ENCODE data around the gene TRAM2. TPM values are rescaled to one million over a fixed set of nuclear protein-coding genes. Genes with fewer than 3 reads are reported as not detected.

Gene TRAM2
- total RNA-seq, 5 donors from 2014 or later (not counting 1 experiment from before 2014, with no cell fraction given): 8.8 to 12.1 (median 9.3) TPM

DNA sequence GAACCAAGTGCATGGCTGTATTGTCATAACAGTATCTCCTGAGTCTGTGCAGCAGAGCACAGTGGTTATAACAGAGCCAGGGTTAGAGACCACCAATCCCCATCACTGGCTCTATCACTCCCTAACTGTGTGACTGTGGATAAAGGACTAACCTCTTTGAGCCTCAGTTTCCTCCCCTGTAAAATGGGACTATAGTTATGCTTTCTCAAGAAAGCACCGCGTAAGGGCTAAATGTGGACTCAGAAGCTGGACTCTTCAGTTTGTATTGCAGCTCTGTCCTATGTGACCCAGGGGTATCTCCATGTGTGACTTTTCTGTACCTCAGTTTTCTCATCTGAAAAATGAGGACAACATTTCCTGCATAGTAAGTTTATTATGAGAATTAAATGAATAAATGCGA, 59.9 kb downstream of the TRAM2 start:
- Histone ChIP-seq H3K36me3 (ENCODE audit: control insufficient read depth in 2 of 2, extremely low read depth in 1 of 2, insufficient read depth in 1 of 2, low read length in 1 of 2) (peaks cover 19 to 25% of the 10 kb centered on the region in 2 donors), H3K4me3 (ENCODE audit: control insufficient read depth in 1 of 2, extremely low read depth in 1 of 2, low read length in 1 of 2) (no peak overlapping the region), H3K4me1 (ENCODE audit: control insufficient read depth in 1 of 2, extremely low read depth in 1 of 2, insufficient read depth in 2 of 2, low read length in 2 of 2) (no peaks in the 10 kb centered on the region), H3K27me3 (replicated peaks in 1 of 2; ENCODE audit: control insufficient read depth in 2 of 2, extremely low read depth in 1 of 2, insufficient read depth in 2 of 2, low read length in 1 of 2) (no peaks in the 10 kb centered on the region), H3K9me3 (no peaks in the 10 kb centered on the region), H3K27ac (ENCODE audit: low read length) (no peak overlapping the region)
- ATAC-seq (replicated peaks in 1 of 4): no peak
- Mint-ChIP-seq H3K4me1 (peaks cover 0 to 2% (median 0%) of the 10 kb centered on the region in 3 donors), H3K27me3 (no peaks in the 10 kb centered on the region), H3K4me3 (no peak overlapping the region), H3K9me3 (no peaks in the 10 kb centered on the region), H3K36me3 (peaks cover 52% of the 10 kb centered on the region), H3K27ac (no peak overlapping the region)
- ChIA-PET POLR2A (no interaction called here), CTCF (no interaction called here)
- no peak for DNase-seq
- no CpG with 5 or more reads among the region's 3 CpGs for WGBS (ENCODE audit: insufficient coverage)

DNA sequence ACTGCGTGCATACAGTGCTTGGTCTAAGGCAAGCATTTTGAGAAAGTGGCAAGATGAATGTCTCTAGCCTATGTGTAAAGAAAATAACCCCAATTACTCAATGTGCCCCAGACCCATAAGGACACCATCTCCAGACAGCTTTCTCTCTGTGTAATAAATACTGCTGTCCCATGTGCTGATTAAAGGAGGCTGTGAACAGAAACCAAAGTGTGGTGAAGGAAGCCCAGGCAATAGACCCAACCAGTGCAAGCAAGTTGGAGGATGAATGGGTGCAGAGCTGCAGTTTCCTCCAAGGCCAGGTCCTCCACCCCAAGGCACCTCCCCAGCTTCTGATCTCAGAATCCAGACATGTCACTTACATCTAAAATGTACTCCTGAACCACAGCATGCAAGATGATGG, 60.6 kb downstream of the TRAM2 start:
- ATAC-seq (replicated peaks in 1 of 4): no peak
- DNase-seq: no peak
- Histone ChIP-seq H3K4me1 (ENCODE audit: control insufficient read depth in 1 of 2, extremely low read depth in 1 of 2, insufficient read depth in 2 of 2, low read length in 2 of 2) (no peaks in the 10 kb centered on the region), H3K4me3 (ENCODE audit: control insufficient read depth in 1 of 2, extremely low read depth in 1 of 2, low read length in 1 of 2) (no peak overlapping the region), H3K27me3 (replicated peaks in 1 of 2; ENCODE audit: control insufficient read depth in 2 of 2, extremely low read depth in 1 of 2, insufficient read depth in 2 of 2, low read length in 1 of 2) (no peaks in the 10 kb centered on the region), H3K9me3 (no peaks in the 10 kb centered on the region), H3K27ac (ENCODE audit: low read length) (no peak overlapping the region), H3K36me3 (ENCODE audit: control insufficient read depth in 2 of 2, extremely low read depth in 1 of 2, insufficient read depth in 1 of 2, low read length in 1 of 2) (peaks cover 19 to 28% of the 10 kb centered on the region in 2 donors)
- peaks cover 57% of the 10 kb centered on the region for H3K36me3 Mint-ChIP-seq
- H3K4me1 Mint-ChIP-seq: peaks cover 0 to 2% (median 0%) of the 10 kb centered on the region in 3 donors
- WGBS (ENCODE audit: insufficient coverage): no CpG with 5 or more reads among the region's 1 CpG
- POLR2A ChIA-PET: no interaction called here
- no peak overlapping the region for H3K27ac Mint-ChIP-seq
- H3K9me3 Mint-ChIP-seq: no peaks in the 10 kb centered on the region
- CTCF ChIA-PET: no interaction called here
- H3K27me3 Mint-ChIP-seq: no peaks in the 10 kb centered on the region
- H3K4me3 Mint-ChIP-seq: no peak overlapping the region

DNA sequence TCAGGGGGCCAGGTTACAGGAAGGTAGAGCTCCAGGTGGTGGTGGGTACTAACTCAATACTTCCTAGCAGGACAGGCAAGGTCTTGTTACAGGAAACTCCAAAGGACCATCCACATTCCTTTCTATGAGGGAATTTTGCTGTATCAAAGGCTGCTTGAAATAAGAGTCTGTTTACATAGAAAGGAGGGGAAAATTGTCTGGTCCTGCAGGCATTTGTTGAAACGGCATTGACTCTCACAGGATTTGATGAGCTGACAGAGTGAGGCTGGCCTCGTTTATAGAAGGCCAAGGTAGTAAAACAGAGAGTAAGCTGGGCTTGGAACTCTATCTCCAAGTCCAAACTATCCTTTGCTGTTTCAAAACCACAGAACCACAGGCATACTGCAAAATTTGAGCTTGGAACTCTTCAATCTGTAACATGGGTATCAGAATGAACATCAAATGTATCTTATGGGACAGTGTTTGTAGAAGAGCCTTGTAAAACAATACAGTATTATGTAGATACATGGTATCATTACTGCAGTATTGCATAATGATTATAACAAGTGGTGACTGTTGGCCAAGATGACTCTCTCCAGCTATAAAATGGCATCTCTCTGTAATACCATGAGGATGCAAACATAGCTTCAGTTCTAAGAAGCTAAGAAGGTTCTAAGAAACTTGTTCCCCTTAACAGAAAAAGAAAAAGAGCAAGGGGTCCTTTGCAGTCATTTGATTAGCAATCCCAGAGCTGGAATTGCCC, 61.5 kb downstream of the TRAM2 start:
- POLR2A ChIA-PET: no interaction called here
- H3K27ac ChIP-seq (ENCODE audit: low read length): no peak overlapping the region
- peaks cover 0 to 2% (median 0%) of the 10 kb centered on the region in 3 donors for H3K4me1 Mint-ChIP-seq
- H3K4me3 Mint-ChIP-seq: no peak overlapping the region
- no peaks in the 10 kb centered on the region for H3K9me3 Mint-ChIP-seq
- peaks cover 19 to 28% of the 10 kb centered on the region in 2 donors for H3K36me3 ChIP-seq (ENCODE audit: control insufficient read depth in 2 of 2, extremely low read depth in 1 of 2, insufficient read depth in 1 of 2, low read length in 1 of 2)
- no peaks in the 10 kb centered on the region for H3K27me3 Mint-ChIP-seq
- peaks cover 63% of the 10 kb centered on the region for H3K36me3 Mint-ChIP-seq
- no peak overlapping the region for H3K4me3 ChIP-seq (ENCODE audit: control insufficient read depth in 1 of 2, extremely low read depth in 1 of 2, low read length in 1 of 2)
- CTCF ChIA-PET: interaction anchor here in 1 of 2 donors (0.8 kb wide), 1 partner anchor 127 kb away, joined by 3 read pairs; no protein-coding TSS in a partner anchor
- no peak overlapping the region for H3K27ac Mint-ChIP-seq
- ATAC-seq (replicated peaks in 1 of 4) (no peak), DNase-seq (no peak)
- no peaks in the 10 kb centered on the region for H3K27me3 ChIP-seq (replicated peaks in 1 of 2; ENCODE audit: control insufficient read depth in 2 of 2, extremely low read depth in 1 of 2, insufficient read depth in 2 of 2, low read length in 1 of 2)
- WGBS (ENCODE audit: insufficient coverage): no CpG with 5 or more reads among the region's 2 CpGs
- H3K4me1 ChIP-seq (ENCODE audit: control insufficient read depth in 1 of 2, extremely low read depth in 1 of 2, insufficient read depth in 2 of 2, low read length in 2 of 2): no peaks in the 10 kb centered on the region
- no peaks in the 10 kb centered on the region for H3K9me3 ChIP-seq

DNA sequence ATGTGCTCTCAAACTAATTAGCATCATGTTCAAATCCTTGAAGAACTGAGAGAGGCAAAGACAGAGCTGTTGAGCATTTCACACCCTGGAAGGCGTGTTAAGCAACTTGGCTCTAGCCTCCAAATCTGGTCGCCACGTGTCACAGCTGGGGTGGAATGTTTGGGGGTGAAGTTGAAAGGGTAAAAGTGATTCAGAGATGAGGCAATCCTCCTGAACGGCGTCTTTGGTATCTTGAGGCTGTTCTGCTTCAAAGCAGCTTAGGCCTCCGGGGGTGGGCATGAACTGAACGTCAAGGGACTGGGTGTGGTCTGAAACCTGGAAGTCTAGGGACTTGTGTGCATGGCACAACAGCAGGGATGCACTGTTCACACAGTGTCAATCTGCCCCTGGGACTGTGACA, 62.3 kb downstream of the TRAM2 start:
- POLR2A ChIA-PET: no interaction called here
- Histone ChIP-seq H3K27ac (ENCODE audit: low read length) (no peak overlapping the region), H3K9me3 (no peaks in the 10 kb centered on the region), H3K4me1 (ENCODE audit: control insufficient read depth in 1 of 2, extremely low read depth in 1 of 2, insufficient read depth in 2 of 2, low read length in 2 of 2) (no peaks in the 10 kb centered on the region), H3K36me3 (ENCODE audit: control insufficient read depth in 2 of 2, extremely low read depth in 1 of 2, insufficient read depth in 1 of 2, low read length in 1 of 2) (peaks cover 19 to 32% of the 10 kb centered on the region in 2 donors), H3K27me3 (replicated peaks in 1 of 2; ENCODE audit: control insufficient read depth in 2 of 2, extremely low read depth in 1 of 2, insufficient read depth in 2 of 2, low read length in 1 of 2) (no peaks in the 10 kb centered on the region), H3K4me3 (ENCODE audit: control insufficient read depth in 1 of 2, extremely low read depth in 1 of 2, low read length in 1 of 2) (no peak overlapping the region)
- no peak overlapping the region for H3K27ac Mint-ChIP-seq
- CTCF ChIA-PET: no interaction called here
- H3K4me3 Mint-ChIP-seq: no peak overlapping the region
- ATAC-seq (replicated peaks in 1 of 4) (no peak), DNase-seq (no peak)
- H3K27me3 Mint-ChIP-seq: no peaks in the 10 kb centered on the region
- peaks cover 63% of the 10 kb centered on the region for H3K36me3 Mint-ChIP-seq
- 62% methylated on average over 5 of the region's 7 CpGs for WGBS (ENCODE audit: insufficient coverage)
- peaks cover 0 to 2% (median 0%) of the 10 kb centered on the region in 3 donors for H3K4me1 Mint-ChIP-seq
- no peaks in the 10 kb centered on the region for H3K9me3 Mint-ChIP-seq

DNA sequence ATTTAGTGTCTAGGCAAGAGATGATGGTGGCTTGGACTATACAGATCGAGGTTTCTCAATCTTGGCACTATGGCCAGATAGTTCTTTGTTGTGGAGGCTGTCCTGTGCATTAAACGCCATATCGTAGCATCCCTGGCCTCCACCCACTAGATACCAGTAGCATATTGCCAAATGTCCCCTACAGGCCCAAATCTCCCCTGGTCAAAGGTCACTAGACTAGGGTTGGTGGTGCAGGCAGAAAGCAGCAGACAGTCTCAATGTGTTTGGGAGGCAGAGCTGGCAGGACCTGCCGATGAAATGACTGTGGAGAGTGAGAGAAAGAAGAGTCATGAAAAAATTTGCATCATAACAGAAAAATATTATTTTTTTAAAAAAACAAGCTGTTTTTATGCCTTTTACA, 63.0 kb downstream of the TRAM2 start:
- Mint-ChIP-seq H3K9me3 (no peaks in the 10 kb centered on the region), H3K27ac (no peak overlapping the region), H3K4me3 (no peak overlapping the region), H3K27me3 (no peaks in the 10 kb centered on the region), H3K36me3 (peaks cover 63% of the 10 kb centered on the region), H3K4me1 (peaks cover 0 to 2% (median 0%) of the 10 kb centered on the region in 3 donors)
- Histone ChIP-seq H3K36me3 (ENCODE audit: control insufficient read depth in 2 of 2, extremely low read depth in 1 of 2, insufficient read depth in 1 of 2, low read length in 1 of 2) (peaks cover 24 to 38% of the 10 kb centered on the region in 2 donors), H3K4me1 (ENCODE audit: control insufficient read depth in 1 of 2, extremely low read depth in 1 of 2, insufficient read depth in 2 of 2, low read length in 2 of 2) (no peaks in the 10 kb centered on the region), H3K4me3 (ENCODE audit: control insufficient read depth in 1 of 2, extremely low read depth in 1 of 2, low read length in 1 of 2) (no peak overlapping the region), H3K27ac (ENCODE audit: low read length) (no peak overlapping the region), H3K9me3 (no peaks in the 10 kb centered on the region), H3K27me3 (replicated peaks in 1 of 2; ENCODE audit: control insufficient read depth in 2 of 2, extremely low read depth in 1 of 2, insufficient read depth in 2 of 2, low read length in 1 of 2) (no peaks in the 10 kb centered on the region)
- ChIA-PET POLR2A (no interaction called here), CTCF (no interaction called here)
- no peak for ATAC-seq (replicated peaks in 1 of 4)
- DNase-seq: no peak
- WGBS (ENCODE audit: insufficient coverage): no CpG with 5 or more reads among the region's 4 CpGs

DNA sequence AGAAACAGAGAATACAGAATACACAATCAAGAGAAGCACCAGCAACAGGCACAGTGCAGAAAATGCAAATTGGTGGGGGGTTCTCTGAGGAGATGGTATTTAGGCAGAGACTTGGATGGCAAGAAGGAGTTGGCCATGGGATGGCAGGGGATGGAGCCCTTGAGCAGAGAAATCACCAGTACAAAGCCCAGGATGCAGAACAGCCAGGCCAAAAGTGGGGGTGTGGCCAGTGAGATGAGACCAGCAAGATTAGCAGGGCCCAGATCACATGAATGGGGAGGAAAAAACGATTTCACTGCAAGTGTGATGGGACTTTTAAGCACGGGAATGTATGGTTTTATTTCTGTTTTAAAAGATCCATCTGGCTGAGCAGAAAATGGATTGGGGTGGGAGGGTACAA, 63.4 kb downstream of the TRAM2 start:
- CTCF ChIA-PET: no interaction called here
- Mint-ChIP-seq H3K27ac (no peak overlapping the region), H3K36me3 (peaks cover 65% of the 10 kb centered on the region), H3K4me1 (peaks cover 0 to 2% (median 0%) of the 10 kb centered on the region in 3 donors), H3K4me3 (no peak overlapping the region), H3K27me3 (no peaks in the 10 kb centered on the region), H3K9me3 (no peaks in the 10 kb centered on the region)
- POLR2A ChIA-PET: no interaction called here
- Histone ChIP-seq H3K9me3 (no peaks in the 10 kb centered on the region), H3K36me3 (ENCODE audit: control insufficient read depth in 2 of 2, extremely low read depth in 1 of 2, insufficient read depth in 1 of 2, low read length in 1 of 2) (peaks cover 25 to 38% of the 10 kb centered on the region in 2 donors), H3K4me1 (ENCODE audit: control insufficient read depth in 1 of 2, extremely low read depth in 1 of 2, insufficient read depth in 2 of 2, low read length in 2 of 2) (no peaks in the 10 kb centered on the region), H3K4me3 (ENCODE audit: control insufficient read depth in 1 of 2, extremely low read depth in 1 of 2, low read length in 1 of 2) (no peak overlapping the region), H3K27me3 (replicated peaks in 1 of 2; ENCODE audit: control insufficient read depth in 2 of 2, extremely low read depth in 1 of 2, insufficient read depth in 2 of 2, low read length in 1 of 2) (no peaks in the 10 kb centered on the region), H3K27ac (ENCODE audit: low read length) (no peak overlapping the region)
- ATAC-seq (replicated peaks in 1 of 4) (no peak), DNase-seq (no peak)
- 100% methylated on average over 1 of the region's 2 CpGs for WGBS (ENCODE audit: insufficient coverage)
